ENCODE results near the gene RSBN1.
"Not testable (repeated sequence)": the region's sequence is repeated elsewhere in the genome, so short reads cannot be mapped to it uniquely, and the experiment has no call there.

RSBN1 gene

GRCh38 chr1:113760102-113761080, 51.9 kb downstream of the RSBN1 start:
- peak overlapping the region; percentile 86 for H3K4me3 ChIP-seq (ENCODE audit: control insufficient read depth, low read depth, low read length)
- no peak for DNase-seq (ENCODE audit: low read depth)
- TF ChIP-seq CTCF (conservative IDR thresholded peaks at IDR 0.05; ENCODE audit: control insufficient read depth, insufficient read depth, low read depth, low read length), result no peak

- H3K4me3 ChIP-seq (ENCODE audit: control insufficient read depth, low read depth, low read length), result peak within 1 kb of the TSS; percentile 86
- DNase-seq (ENCODE audit: low read depth), result peak; percentile 76
- TF ChIP-seq CTCF (conservative IDR thresholded peaks at IDR 0.05; ENCODE audit: control insufficient read depth, insufficient read depth, low read depth, low read length), result no peak
These were observed 52.8 kb downstream of the RSBN1 start, which contains the start of gene PHTF1 for GRCh38 chr1:113759333-113760101. PHTF1 (minus strand) TSS chr1:113759486; CDS start chr1:113758703, 783 bp downstream.

GRCh38 chr1:113758631-113759332, 53.5 kb downstream of the RSBN1 start:
- peak overlapping the region; percentile 86 for H3K4me3 ChIP-seq (ENCODE audit: control insufficient read depth, low read depth, low read length)
- TF ChIP-seq CTCF (conservative IDR thresholded peaks at IDR 0.05; ENCODE audit: control insufficient read depth, insufficient read depth, low read depth, low read length), result no peak
- DNase-seq (ENCODE audit: low read depth), result peak; percentile 48

- H3K4me3 ChIP-seq (ENCODE audit: control insufficient read depth, low read depth, low read length), result no peak overlapping the region
- no peak for DNase-seq (ENCODE audit: low read depth)
- no peak for TF ChIP-seq CTCF (conservative IDR thresholded peaks at IDR 0.05; ENCODE audit: control insufficient read depth, insufficient read depth, low read depth, low read length)
These were observed 55.8 kb downstream of the RSBN1 start for GRCh38 chr1:113756461-113756860.

- not testable (repeated sequence) for H3K4me3 ChIP-seq (ENCODE audit: control insufficient read depth, low read depth, low read length); DNase-seq (ENCODE audit: low read depth)
These were observed 58.9 kb downstream of the RSBN1 start for GRCh38 chr1:113753333-113753732.

- no peak for TF ChIP-seq CTCF (conservative IDR thresholded peaks at IDR 0.05; ENCODE audit: control insufficient read depth, insufficient read depth, low read depth, low read length)
- no peak for DNase-seq (ENCODE audit: low read depth)
- H3K4me3 ChIP-seq (ENCODE audit: control insufficient read depth, low read depth, low read length), result no peak overlapping the region
These were observed 60.8 kb downstream of the RSBN1 start for GRCh38 chr1:113751516-113751915.

Data from fibroblast of mammary gland (primary cell).